Cardiac septum (tissue), 1 donor: ENCODE measurements around the gene IQCN. TPM values are rescaled to one million over a fixed set of nuclear protein-coding genes. Genes with fewer than 3 reads are reported as not detected.

Experiments used
- DNase-seq: peaks from one replicate; pipeline ENCODE4 v3.0.0-alpha.2; 2020; ENCODE audit warnings: low spot score
- intact Hi-C: fragments of 100-400 bp; cut with DNase I; formaldehyde crosslinking; loops from one replicate; pipeline ENCODE4 v1.14.0; 2022
- total RNA-seq: library from RNA; stranded (reverse); fragmentation: NEBNext Ultra II Directional; extraction: Animal tissue kit (Norgen Biotek cat#: 25700); gene quantifications from one replicate; pipeline ENCODE4 v1.2.1, GENCODE V29; 2021
- donor health status: DM: no; HTN: no; CAD: no.

The IQCN gene
- total RNA-seq, 1 donor from 2014 or later = 1.1 TPM

GRCh38 chr19:18274781-18275356, 617 bp upstream of the IQCN start:
- intact Hi-C loops = loop anchor here (5.0 kb wide), 1 partner anchor 142 kb away; the partner anchor contains the start of gene SSBP4
- DNase-seq = peak; percentile 91

GRCh38 chr19:18273561-18274218, 562 bp downstream of the IQCN start:
- no peak for DNase-seq
- intact Hi-C loops = no loop called here

DNA sequence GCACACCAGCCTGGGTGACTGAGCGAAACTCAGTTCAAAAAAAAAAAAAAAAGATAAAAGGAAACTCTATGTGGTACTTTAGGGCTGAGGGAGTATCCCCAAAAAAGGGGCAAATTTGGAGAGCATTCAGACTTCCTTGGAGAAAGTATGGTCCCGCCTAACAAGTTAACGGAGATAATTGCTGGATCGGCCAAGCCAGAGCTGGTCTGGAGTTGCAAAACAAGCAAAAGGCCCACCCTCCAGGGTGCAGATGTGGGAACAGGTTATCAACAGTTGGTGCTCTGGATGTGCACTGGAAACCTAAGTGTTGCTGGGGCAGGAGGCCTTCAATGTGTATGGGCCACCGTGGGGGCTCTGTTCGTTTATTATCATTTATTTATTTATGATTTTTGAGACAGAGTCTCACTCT, 2.8 kb downstream of the IQCN start:
- intact Hi-C loops = no loop called here
- DNase-seq = no peak

DNA sequence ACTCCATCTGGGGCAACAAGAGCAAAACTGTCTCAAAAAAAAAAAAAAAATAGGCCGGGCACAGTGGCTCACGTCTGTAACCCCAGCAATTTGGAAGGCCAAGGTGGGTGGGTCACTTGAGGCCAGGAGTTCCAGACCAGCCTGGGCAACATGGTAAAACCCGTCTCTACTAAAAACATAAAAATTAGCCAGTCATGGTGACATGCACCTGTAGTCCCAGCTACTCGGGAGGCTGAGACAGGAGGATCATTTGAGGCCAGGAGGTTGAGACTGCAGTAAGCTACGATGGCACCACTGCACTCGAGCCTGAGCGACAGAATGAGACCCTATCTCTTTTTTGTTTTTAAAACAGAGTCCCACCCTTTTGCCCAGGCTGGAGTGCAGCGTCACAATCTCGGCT, 3.9 kb downstream of the IQCN start:
- intact Hi-C loops = no loop called here
- DNase-seq = no peak

GRCh38 chr19:18269070-18269723, 5.1 kb downstream of the IQCN start:
- no peak for DNase-seq
- intact Hi-C loops = no loop called here

DNA sequence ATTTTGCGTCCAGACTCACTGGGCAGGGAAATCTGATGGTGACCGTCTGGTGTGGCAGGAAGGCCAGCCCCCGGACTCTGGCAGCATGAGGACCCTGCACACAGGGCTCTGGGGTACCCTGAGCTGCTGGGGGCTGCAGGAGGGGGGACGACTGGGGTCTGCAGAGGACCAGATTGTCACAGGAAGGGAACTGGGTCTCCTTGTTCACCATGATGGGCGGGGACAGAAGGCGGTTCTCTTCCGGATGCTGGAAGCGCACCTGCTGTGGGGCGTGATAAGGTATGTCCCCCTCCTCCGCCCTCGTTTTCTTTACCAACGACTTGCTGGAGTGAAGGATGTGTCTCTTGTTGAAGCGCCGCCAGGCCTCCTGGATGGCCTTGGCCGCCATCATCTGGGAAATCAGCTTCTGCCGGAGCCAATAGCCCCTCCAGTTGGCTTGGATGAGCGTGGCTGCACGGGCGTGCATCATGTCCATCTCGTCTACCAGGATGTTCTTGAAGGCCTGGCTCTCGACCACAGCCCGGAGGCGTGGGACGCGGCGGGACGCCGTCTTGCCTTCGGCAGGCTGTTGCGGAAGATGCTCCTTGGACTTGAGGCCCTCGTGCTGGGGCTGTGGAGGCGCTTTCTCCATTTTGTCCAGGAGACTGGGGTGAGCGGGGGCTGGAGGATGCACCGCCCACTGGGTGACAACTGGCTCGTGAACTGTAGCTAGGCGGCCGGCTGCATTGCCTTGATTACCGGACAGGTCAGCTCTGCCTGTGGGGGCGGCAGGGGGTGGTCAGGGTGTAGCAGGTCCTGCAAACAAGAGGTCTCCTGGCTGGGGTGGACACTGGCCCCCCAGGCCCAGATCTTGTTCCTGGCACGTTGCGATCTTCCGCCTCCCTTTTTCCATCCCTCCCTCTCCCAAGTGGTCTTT, 7.2 kb downstream of the IQCN start:
- no peak for DNase-seq
- intact Hi-C loops = no loop called here

- intact Hi-C loops = no loop called here
- no peak for DNase-seq
Measured at GRCh38 chr19:18265582-18265981, 8.7 kb downstream of the IQCN start.

DNA sequence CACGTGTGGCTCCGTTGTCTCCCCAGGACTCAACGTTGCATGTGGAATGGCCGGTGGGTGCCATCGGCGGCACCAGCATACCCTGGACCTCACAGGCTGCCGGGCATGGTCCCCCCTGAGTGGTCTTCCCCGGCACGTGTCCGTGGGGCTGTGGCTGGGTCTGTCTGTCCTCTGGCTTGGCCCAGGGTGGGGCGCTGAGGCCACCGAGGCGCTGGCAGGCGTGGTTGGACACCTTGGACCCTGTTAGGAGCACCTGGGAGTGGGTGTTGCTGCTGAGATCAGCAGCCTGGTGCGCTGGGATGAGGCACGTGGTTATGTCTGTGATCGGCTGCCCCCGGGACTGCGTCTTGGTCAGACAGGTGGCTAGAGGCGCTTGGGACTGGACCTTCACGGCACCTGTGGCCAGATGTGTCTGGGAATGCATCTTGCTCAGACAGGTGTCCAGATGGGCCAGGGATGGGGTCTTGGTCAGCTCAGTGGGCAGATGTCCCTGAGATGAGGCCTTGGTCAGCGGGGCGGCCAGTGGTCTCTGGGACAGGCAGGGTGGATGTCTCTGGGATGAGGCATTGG, 9.2 kb downstream of the IQCN start:
- intact Hi-C loops = no loop called here
- DNase-seq = no peak

- intact Hi-C loops = no loop called here
- no peak for DNase-seq
Measured at GRCh38 chr19:18264137-18264854, 10.0 kb downstream of the IQCN start.

DNA sequence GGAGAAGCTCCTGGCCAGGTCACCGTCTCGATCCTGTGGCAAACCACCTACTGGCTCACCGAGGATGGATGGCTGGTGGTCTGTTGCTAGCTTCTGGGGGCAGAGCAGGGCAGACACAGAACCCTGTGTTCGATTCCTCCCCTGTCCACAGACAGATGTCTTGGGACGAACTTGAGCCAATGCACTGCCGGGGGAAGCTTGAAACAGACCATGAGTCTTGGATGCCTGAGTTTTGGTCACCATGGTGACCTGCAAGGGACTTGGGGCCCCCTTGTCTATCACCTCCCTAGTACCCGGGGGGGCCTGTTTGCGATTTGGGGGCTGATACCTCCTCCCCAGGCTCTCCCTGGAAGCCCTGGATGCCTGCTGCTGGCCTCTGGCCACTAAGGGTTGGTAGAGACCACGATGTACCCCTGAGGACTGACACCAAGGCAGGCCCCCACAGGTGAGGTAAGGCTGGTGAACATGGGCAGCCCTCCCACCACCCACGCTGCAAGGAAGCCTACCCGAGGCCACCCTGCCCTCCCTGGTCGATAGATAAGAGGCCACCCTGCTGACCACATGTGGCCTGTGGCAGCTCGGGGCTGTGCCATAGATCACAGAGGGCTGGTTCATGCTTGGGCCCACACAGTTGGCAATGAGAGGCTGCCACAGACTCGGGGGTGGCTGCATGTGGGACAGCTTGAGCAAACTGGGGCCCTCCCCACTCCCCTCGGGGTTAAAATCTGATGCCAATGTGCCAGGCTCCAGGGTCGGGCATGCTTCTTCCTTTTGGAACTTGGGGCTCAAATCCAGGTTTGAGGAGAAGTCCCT, 10.7 kb downstream of the IQCN start:
- intact Hi-C loops = no loop called here
- DNase-seq = no peak

DNA sequence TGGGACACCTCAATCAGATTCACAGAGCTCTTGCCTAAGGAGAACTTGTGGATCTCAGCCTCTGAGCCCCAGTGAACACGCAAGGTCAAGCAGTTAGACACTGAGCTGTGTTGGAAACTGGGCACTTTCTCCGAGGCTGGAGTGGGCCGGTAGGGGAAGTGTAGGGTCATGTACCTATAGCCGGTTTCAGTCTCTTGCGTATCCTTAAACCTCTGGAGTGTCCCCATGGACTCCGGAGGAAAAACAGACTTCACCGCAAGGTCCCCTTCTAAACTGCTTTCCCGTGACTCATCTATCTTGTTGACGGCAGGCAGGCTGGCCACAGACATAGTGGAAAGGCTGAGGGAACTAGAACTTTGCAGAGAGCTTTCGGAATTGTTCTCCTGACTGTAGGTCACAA, 11.3 kb downstream of the IQCN start:
- intact Hi-C loops = no loop called here
- no peak for DNase-seq

- DNase-seq = no peak
- intact Hi-C loops = no loop called here
Measured at GRCh38 chr19:18262144-18262543, 12.1 kb downstream of the IQCN start.

DNA sequence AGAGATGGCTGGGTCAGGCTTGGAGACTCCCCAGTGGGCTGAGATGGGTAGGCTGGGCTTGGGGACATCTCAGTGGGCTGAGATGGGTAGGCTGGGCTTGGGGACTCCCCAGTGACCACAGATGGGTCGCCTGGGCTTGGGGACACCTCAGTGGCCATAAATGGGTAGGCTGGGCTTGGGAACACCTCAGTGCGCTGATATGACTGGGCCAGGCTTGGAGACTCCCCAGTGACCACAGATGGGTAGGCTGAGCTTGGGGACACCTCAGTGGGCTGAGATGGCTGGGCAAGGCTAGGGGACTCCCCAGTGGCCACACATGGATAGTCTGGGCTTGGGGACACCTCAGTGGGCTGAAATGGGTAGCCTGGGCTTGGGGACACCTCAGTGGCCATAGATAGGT, 12.8 kb downstream of the IQCN start:
- DNase-seq = no peak
- intact Hi-C loops = no loop called here

DNA sequence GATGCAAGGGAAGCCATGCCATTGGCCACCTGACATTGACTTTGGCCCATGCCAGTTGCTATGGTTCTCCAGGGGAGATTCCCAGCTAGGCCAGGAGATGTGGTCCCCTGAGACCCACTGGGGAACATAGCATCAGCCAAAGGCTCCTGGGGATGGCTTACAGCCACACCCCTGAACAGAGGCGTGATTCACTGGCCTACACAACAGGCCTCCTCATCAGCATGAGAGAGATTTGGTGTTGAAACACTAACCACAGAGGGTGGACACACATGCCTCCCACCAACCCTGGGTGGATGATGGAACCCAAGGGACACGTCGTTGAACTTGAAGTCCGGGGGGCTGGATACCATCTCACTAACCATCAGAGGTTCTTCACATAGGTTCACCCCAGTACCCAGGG, 14.4 kb downstream of the IQCN start:
- intact Hi-C loops = no loop called here

GRCh38 chr19:18257503-18258470, 16.5 kb downstream of the IQCN start:
- intact Hi-C loops = no loop called here
- no peak for DNase-seq

More for the DNA sequence above, 14.4 kb downstream of the IQCN start:
- no peak for DNase-seq

- no peak for DNase-seq
- intact Hi-C loops = loop anchor here (5.0 kb wide), 1 partner anchor 48 kb away; no protein-coding TSS in a partner anchor
Measured at GRCh38 chr19:18254546-18255503, 19.4 kb downstream of the IQCN start.
